Heart left ventricle (tissue), 16 donors: ENCODE measurements around the gene IGFBP6. TPM values are rescaled to one million over a fixed set of nuclear protein-coding genes. Genes with fewer than 3 reads are reported as not detected.
A peak's percentile ranks its signal among the peaks of the same experiment; 100 is the strongest.

Experiments used
- ATAC-seq, 4 donors: fragments of 200-7000 bp; cut with Tn5 transposase; one replicate each; pipeline ENCODE4 v1.9.1; 2020 to 2022; ENCODE audit warnings: moderate library complexity in 4 of 4, mild to moderate bottlenecking in 3 of 4, moderate number of reproducible peaks in 1 of 4
- DNase-seq, 5 donors: peaks; one replicate each; pipeline ENCODE4 v3.0.0-alpha.2; 2020
- H3K27ac ChIP-seq, 12 donors: fragments of 200-600 bp; sonication (generic) in 4 of 12; one replicate each; pipeline versions ENCODE4 v1.5.0 to v1.8.0; 2016 to 2022; ENCODE audit warnings: mild to moderate bottlenecking in 2 of 12
- H3K27me3 ChIP-seq, 9 donors: fragments of 200-600 bp; sonication (generic) in 2 of 9; one replicate each; pipeline versions ENCODE4 v1.5.1 to v1.8.0; 2016 to 2022; ENCODE audit warnings: mild to moderate bottlenecking in 3 of 9
- H3K36me3 ChIP-seq, 9 donors: fragments of 200-600 bp; sonication (generic) in 2 of 9; one replicate each; pipeline versions ENCODE4 v1.5.0 to v1.8.0; 2018 to 2022; ENCODE audit warnings: mild to moderate bottlenecking in 2 of 9
- H3K4me1 ChIP-seq, 12 donors: fragments of 200-600 bp; sonication (generic) in 4 of 12; one replicate each; pipeline versions ENCODE4 v1.5.0 to v1.8.0; 2016 to 2022; ENCODE audit warnings: mild to moderate bottlenecking in 3 of 12
- H3K4me3 ChIP-seq, 12 donors: fragments of 200-600 bp; sonication (generic) in 4 of 12; one replicate each; pipeline versions ENCODE4 v1.5.0 to v1.8.0; 2017 to 2022; ENCODE audit warnings: mild to moderate bottlenecking in 9 of 12, moderate library complexity in 4 of 12
- H3K9me3 ChIP-seq, 12 donors: fragments of 200-600 bp; sonication (generic) in 4 of 12; one replicate each; pipeline versions ENCODE4 v1.5.0 to v1.8.0; 2016 to 2022; ENCODE audit warnings: mild to moderate bottlenecking in 1 of 12
- POLR2A ChIP-seq, 2 donors: fragments of 450-650 bp; IDR thresholded peaks; one replicate each; pipeline ENCODE4 v1.6.1; 2017; ENCODE audit warnings: antibody characterized with exemption in 2 of 2, mild to moderate bottlenecking in 2 of 2, moderate library complexity in 2 of 2
- WGBS, 4 donors: extraction: QIAGEN DNeasy Blood & Tissue Kit in 2 of 4; methylation state at CpG; one replicate each; pipeline versions ENCODE4 v1.1.5 to v1.1.7; 2013 to 2018; 5-methylcytosine and 5-hydroxymethylcytosine counted together
- intact Hi-C, 10 donors: fragments of 100-400 bp; cut with DNase I; formaldehyde crosslinking; loops; one replicate each; pipeline versions ENCODE4 v1.11.1 to v1.14.2; 2022
- polyA plus RNA-seq, 2 donors: library from polyadenylated mRNA; stranded (reverse); fragments of 200-250 nt; gene quantifications; one replicate each; pipeline ENCODE4 v1.2.3, GENCODE V29; 2013
- total RNA-seq, 9 donors: library from RNA; depleted of rRNA in 2 of 9; stranded (reverse); fragments of >200 nt in 2 of 9; fragmentation: NEBNext Ultra II Directional in 3 of 9; extraction: Animal tissue kit (Norgen Biotek cat#: 25700) in 3 of 9; gene quantifications; one replicate each; pipeline versions ENCODE4 v1.1.0 to v1.2.4, GENCODE V29; 2016 to 2023
- TF ChIP-seq, protein P1 (sequence below), 12 donors: fragments of 200-600 bp; sonication (generic) in 4 of 12; IDR thresholded peaks; one replicate each; pipeline versions ENCODE4 v1.5.0 to v1.8.0; 2018 to 2022; ENCODE audit warnings: antibody characterized with exemption in 12 of 12, mild to moderate bottlenecking in 5 of 12
- donor health status: ischemic (EF 13 %, LVEDD 7.1; RV severe dilation, severe dysfunction).
- donor health status: healthy with polysubstance abuse.
- donor health status: DM: no; HTN: yes; CAD: no.
- donor health status: DM: no; HTN: no; CAD: no.
- donor health status: ischemic (EF 25% LVEDD 6.9; RV normal size, moderate dysfunction).
- donor health status: ischemic (EF 25% LVEDD 5.7; RV mildly dilated, moderate dysfunction).
- donor health status: healthy.
- donor health status: DM: yes; HTN: yes; CAD: no.
- donor health status: ischemic (EF 35%, LVEDD 5.7; RV mildly dilated, moderate dysfunction).
- donor health status: nonischemic (EF 11% LVEDD 7.7; RV severe dilation, severe dysfunction).
- donor health status: DM: yes; HTN: yes; CAD: no.
- donor health status: PGD.
- donor health status: ischemic (EF 29% LVEDD 5.4; RV normal size, mild dysfunction).
- donor health status: nonischemic (EF 23%, LVEDD 6.1; RV moderate dilation, normal function).

The IGFBP6 gene
- total and polyA plus RNA-seq, 11 donors: 18.3 to 132 (median 42.6) TPM

DNA sequence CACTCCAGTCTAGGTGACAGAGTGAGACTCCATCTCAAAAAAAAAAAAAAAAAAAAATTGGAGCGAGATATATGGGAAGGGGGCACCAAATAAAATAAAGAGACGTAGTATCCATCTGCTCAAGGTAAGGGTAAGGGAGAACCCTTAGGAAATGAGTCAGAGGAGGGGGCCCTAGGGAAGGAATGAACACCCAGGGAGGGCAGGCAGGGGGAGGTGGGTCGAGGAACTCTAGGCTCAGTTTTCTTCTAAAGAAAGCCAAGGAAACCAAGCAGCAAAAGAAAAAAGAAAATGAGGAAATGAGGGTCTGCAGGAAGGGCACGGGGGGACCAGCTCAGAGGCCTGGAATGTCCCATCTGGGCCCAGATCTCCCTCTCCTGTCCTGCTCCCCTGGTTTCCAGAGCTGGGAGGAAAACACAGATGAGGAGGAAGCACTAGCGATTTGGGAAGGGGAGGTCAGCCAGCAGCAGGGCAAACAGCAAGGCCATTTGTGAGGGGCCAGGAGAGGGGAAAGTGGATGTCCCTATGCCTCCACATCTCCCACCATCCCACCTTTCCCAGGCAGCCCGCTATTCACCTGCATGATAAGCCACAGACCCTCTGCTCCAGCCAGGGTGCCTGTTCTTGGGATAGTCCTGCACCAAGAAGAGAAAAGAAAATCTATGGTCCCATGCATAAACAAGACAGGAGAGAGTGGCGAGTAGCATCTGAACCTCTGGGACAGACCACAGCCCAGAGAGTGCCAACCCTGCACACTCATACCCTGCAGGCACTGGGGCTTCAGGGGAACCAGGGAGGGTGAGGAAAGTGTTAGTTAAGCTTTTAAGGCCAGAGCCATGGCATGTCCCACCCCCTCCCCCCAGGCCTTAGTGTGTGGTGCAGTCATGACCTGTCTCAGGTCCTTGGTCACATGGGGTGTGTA, 30.1 kb upstream of the IGFBP6 start:
- Histone ChIP-seq H3K27ac (peak overlapping the region in 9 of 12 donors; percentile 23 to 87 (median 71)), H3K9me3 (no peaks in the 10 kb centered on the region), H3K4me1 (peaks cover 14 to 97% (median 75%) of the 10 kb centered on the region in 12 donors), H3K36me3 (peaks cover 0 to 69% (median 50%) of the 10 kb centered on the region in 9 donors), H3K4me3 (no peak overlapping the region), H3K27me3 (no peaks in the 10 kb centered on the region)
- intact Hi-C loops: loop anchor here in 9 of 10 donors (2.0 to 5.0 kb wide), 5 partner anchors 31 to 220 kb away; no protein-coding TSS in a partner anchor
- TF ChIP-seq POLR2A (IDR thresholded peaks at IDR 0.05): no peak
- TF ChIP-seq, protein P1, sequence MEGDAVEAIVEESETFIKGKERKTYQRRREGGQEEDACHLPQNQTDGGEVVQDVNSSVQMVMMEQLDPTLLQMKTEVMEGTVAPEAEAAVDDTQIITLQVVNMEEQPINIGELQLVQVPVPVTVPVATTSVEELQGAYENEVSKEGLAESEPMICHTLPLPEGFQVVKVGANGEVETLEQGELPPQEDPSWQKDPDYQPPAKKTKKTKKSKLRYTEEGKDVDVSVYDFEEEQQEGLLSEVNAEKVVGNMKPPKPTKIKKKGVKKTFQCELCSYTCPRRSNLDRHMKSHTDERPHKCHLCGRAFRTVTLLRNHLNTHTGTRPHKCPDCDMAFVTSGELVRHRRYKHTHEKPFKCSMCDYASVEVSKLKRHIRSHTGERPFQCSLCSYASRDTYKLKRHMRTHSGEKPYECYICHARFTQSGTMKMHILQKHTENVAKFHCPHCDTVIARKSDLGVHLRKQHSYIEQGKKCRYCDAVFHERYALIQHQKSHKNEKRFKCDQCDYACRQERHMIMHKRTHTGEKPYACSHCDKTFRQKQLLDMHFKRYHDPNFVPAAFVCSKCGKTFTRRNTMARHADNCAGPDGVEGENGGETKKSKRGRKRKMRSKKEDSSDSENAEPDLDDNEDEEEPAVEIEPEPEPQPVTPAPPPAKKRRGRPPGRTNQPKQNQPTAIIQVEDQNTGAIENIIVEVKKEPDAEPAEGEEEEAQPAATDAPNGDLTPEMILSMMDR (IDR thresholded peaks at IDR 0.05): no peak
- 72 to 77% (median 73%) methylated on average over 7 of the region's 7 CpGs for WGBS, 4 donors
- no peak for DNase-seq
- ATAC-seq: no peak

DNA sequence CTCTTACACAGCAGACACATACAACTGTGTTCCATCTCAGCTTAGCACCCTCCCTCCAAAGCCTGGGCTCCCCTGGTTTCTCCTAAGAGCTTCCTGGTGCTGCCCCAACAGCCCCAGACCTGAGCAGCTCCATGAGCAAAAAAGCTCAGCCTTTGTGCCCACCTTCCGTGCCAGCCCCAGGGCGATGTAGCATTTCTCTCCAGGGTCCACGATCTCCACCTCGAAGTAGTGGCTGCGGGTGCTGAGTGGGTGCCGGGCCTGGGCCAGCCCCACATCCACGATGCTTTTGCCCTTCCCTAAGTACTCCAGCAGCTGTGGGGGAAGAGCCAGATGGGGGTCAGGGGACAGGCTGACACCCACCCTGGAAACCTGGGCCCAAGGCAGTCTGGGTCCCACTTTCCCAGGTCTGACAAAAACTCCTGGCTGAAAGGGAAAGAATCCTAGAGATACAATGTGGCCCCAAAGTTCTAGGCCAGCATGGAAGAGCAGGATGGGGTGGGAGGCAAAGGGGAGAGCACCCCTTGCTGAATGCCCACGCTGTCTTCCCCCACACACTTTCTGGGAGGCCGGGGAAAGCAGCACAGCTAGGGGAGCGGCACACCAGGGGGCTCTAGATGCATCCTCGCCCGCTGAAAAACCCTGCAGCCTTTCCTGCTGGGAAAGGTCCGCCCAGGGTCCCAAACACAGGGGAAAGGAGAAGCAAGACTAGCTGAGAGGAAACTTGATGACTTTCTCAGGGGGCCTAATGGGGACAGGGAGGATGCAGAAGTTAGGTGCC, 29.3 kb upstream of the IGFBP6 start:
- H3K27ac ChIP-seq: peak overlapping the region in 9 of 12 donors; percentile 50 to 89 (median 77)
- peaks cover 0 to 66% (median 44%) of the 10 kb centered on the region in 9 donors for H3K36me3 ChIP-seq
- no peaks in the 10 kb centered on the region for H3K27me3 ChIP-seq

DNA sequence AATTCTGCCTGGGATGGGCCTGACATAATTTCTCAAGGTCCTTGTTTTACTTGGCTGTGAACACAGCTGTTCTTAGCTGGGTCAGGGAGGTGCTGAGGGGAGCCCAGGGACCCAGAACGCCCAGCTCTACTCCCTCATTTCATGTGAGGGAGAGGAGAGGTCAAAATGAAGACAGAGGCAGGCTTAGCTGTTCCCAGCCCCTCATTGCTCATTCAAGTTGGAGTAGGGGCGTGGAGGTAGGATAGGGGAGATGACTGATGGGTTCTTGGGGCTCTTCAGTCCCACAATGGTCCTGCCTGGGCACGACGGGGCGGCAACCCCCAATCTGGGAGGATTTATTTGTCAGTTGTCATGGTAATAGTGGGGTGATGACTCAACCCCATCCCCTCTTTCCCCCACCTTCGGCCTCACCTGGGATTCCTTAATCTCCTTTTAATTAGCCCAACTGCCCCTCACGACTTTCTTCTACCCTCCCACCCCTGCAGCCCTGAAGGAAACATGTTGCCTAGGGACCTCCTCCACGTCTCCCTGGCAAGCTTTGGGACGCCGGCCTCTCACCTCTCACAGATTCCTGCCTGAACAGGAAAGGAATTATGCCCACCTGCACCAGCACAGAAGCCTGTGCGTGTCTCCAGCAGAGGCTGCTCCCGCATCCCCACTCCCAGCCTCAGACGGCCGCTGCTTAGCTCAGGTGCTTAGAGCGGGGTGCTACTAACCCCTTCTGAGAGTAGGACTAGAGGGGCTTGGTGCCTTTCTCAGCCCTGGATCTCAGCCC, 28.5 kb upstream of the IGFBP6 start:
- Histone ChIP-seq H3K27ac (peak overlapping the region in 10 of 12 donors; percentile 3 to 89 (median 72)), H3K4me3 (no peak overlapping the region), H3K9me3 (no peaks in the 10 kb centered on the region), H3K27me3 (no peaks in the 10 kb centered on the region), H3K4me1 (peaks cover 22 to 97% (median 74%) of the 10 kb centered on the region in 12 donors), H3K36me3 (peaks cover 0 to 63% (median 40%) of the 10 kb centered on the region in 9 donors)
- intact Hi-C loops: loop anchor here in 7 of 10 donors (5.0 kb wide), 3 partner anchors 123 to 218 kb away; no protein-coding TSS in a partner anchor
- no peak for ATAC-seq
- WGBS, 4 donors: 68 to 77% (median 77%) methylated on average over 15 of the region's 15 CpGs
- no peak for DNase-seq
- TF ChIP-seq, protein P1 (IDR thresholded peaks at IDR 0.05): no peak
- TF ChIP-seq POLR2A (IDR thresholded peaks at IDR 0.05): no peak

More for the DNA sequence above, 29.3 kb upstream of the IGFBP6 start:
- DNase-seq: peak in 1 of 5 donors; percentile 7
- Histone ChIP-seq H3K4me1 (peaks cover 18 to 97% (median 75%) of the 10 kb centered on the region in 12 donors), H3K4me3 (no peak overlapping the region), H3K9me3 (no peaks in the 10 kb centered on the region)
- no peak for ATAC-seq
- 80 to 86% (median 84%) methylated on average over 12 to 13 of the region's 13 CpGs for WGBS, 4 donors
- TF ChIP-seq, protein P1 (IDR thresholded peaks at IDR 0.05): no peak
- no peak for TF ChIP-seq POLR2A (IDR thresholded peaks at IDR 0.05)
- intact Hi-C loops: loop anchor here in 9 of 10 donors (2.0 to 5.0 kb wide), 5 partner anchors 31 to 219 kb away; no protein-coding TSS in a partner anchor
